OCI-LY7 (cell line): ENCODE results near the gene FUT2. TPM values are rescaled to one million over a fixed set of nuclear protein-coding genes. Genes with fewer than 3 reads are reported as not detected.

Source experiments
- BruUV-seq: library from RNA; stranded (reverse); fragments of 400-500 nt; replicated peaks from 2 replicates; lab custom pipeline; 2021; lab: Mats Ljungman, UMichigan
- CTCF ChIA-PET: fragments of 300-600 bp; sonication (Branson Sonifier 250); formaldehyde crosslinking; loops from one replicate; lab custom pipeline; 2022; ENCODE audit warnings: antibody characterized with exemption; ENCODE audit not compliant: unreplicated experiment; lab: Charles Lee
- POLR2A ChIA-PET: fragments of 300-600 bp; sonication (Branson Sonifier 250); formaldehyde crosslinking; loops from one replicate; lab custom pipeline; 2022; ENCODE audit warnings: antibody characterized with exemption; lab: Charles Lee
- DNase-seq: peaks from one replicate; pipeline ENCODE4 v3.0.0-alpha.2; 2015; ENCODE audit warnings: low spot score
- H2AFZ ChIP-seq: fragments of 200-600 bp; sonication (generic), shearing (Covaris generic); 2 replicates; pipeline ENCODE4 v1.6.1; 2014; ENCODE audit warnings: mild to moderate bottlenecking, antibody characterized with exemption, low read length, moderate library complexity
- H3K27ac ChIP-seq: fragments of 200-600 bp; sonication (generic); 2 replicates; pipeline ENCODE4 v1.5.1; 2014; ENCODE audit warnings: mixed run types, low read depth, mild to moderate bottlenecking, moderate library complexity, low read length, inconsistent platforms; ENCODE audit not compliant: poor library complexity, severe bottlenecking
- H3K36me3 ChIP-seq: fragments of 200-600 bp; sonication (generic); 2 replicates; pipeline ENCODE4 v1.6.1; 2014; ENCODE audit warnings: mild to moderate bottlenecking, antibody characterized with exemption, low read length, moderate library complexity, mixed read lengths; ENCODE audit not compliant: insufficient read depth
- H3K4me1 ChIP-seq: fragments of 200-600 bp; sonication (generic); 2 replicates; pipeline ENCODE4 v1.5.1; 2014; ENCODE audit warnings: mild to moderate bottlenecking, low read length; ENCODE audit not compliant: insufficient read depth, poor library complexity, severe bottlenecking
- H3K4me2 ChIP-seq: fragments of 200-600 bp; sonication (generic); 2 replicates; pipeline ENCODE4 v1.6.1; 2014; ENCODE audit warnings: mild to moderate bottlenecking, low read length
- H3K4me3 ChIP-seq: fragments of 200-600 bp; sonication (generic); 2 replicates; pipeline ENCODE4 v1.5.1; 2014; ENCODE audit warnings: mild to moderate bottlenecking, low read depth, low read length; ENCODE audit not compliant: poor library complexity, severe bottlenecking
- H3K79me2 ChIP-seq: fragments of 200-600 bp; sonication (generic); 2 replicates; pipeline ENCODE4 v1.6.1; 2016; ENCODE audit warnings: low read depth, mild to moderate bottlenecking, low read length, moderate library complexity, mixed read lengths; ENCODE audit not compliant: insufficient read depth
- H3K9me2 ChIP-seq: fragments of 200-600 bp; sonication (generic); 2 replicates; pipeline ENCODE4 v1.6.1; 2016; ENCODE audit warnings: mild to moderate bottlenecking, low read length, mixed read lengths; ENCODE audit not compliant: insufficient read depth
- H3K9me3 ChIP-seq: fragments of 200-600 bp; sonication (generic); 2 replicates; pipeline ENCODE4 v1.6.1; 2014; ENCODE audit warnings: mild to moderate bottlenecking, mixed run types, low read length, mixed read lengths
- H4K20me1 ChIP-seq: fragments of 200-600 bp; sonication (generic); 2 replicates; pipeline ENCODE4 v1.6.1; 2014; ENCODE audit warnings: mild to moderate bottlenecking, antibody characterized with exemption, low read length, moderate library complexity, mixed read lengths; ENCODE audit not compliant: insufficient read depth
- CTCF ChIP-seq: fragments of 200-600 bp; sonication (generic); conservative IDR thresholded peaks from 2 replicates; pipeline ENCODE4 v1.5.1; 2014; ENCODE audit warnings: mild to moderate bottlenecking, antibody characterized with exemption, low read length, moderate library complexity, mixed read lengths
- EZH2phosphoT487 ChIP-seq: fragments of 200-600 bp; sonication (generic); IDR thresholded peaks from 2 replicates; pipeline ENCODE4 v1.6.1; 2018; ENCODE audit warnings: low read depth, borderline replicate concordance, mild to moderate bottlenecking, mixed run types, antibody characterized with exemption, low read length, moderate library complexity, mixed read lengths
- intact Hi-C: fragments of 100-400 bp; cut with micrococcal nuclease; formaldehyde crosslinking; loops from one replicate; pipeline ENCODE4 v1.10.0; 2022; ENCODE audit not compliant: unreplicated experiment
- total RNA-seq, 2 experiments: library from RNA; depleted of rRNA in 1 of 2; stranded (reverse); fragments of >200 nt in 1 of 2; shearing (Covaris generic) in 1 of 2; gene quantifications; 2 replicates each; pipeline ENCODE4 v1.2.3, GENCODE V29; 2014 to 2022

The FUT2 gene
- total RNA-seq, 2 experiments from 2014 or later = not detected

GRCh38 chr19:48724796-48725753, 29.3 kb downstream of the FUT2 start:
- H3K79me2 ChIP-seq = no peaks in the 10 kb centered on the region
- no TSS peak for BruUV-seq
- H3K9me2 ChIP-seq = no peaks in the 10 kb centered on the region
- DNase-seq = peak; percentile 85
- H4K20me1 ChIP-seq = no peaks in the 10 kb centered on the region
- TF ChIP-seq CTCF (no peak), EZH2phosphoT487 (no peak)
- H3K4me2 ChIP-seq = peak overlapping the region; percentile 39
- H3K27ac ChIP-seq = peak overlapping the region; percentile 58
- H2AFZ ChIP-seq = peak overlapping the region; percentile 89
- CTCF ChIA-PET = no interaction called here
- H3K4me3 ChIP-seq = peak overlapping the region; percentile 1
- POLR2A ChIA-PET = interaction anchor here (1.3 to 1.5 kb wide), 2 partner anchors 9 to 11 kb away, joined by 5 to 6 read pairs; no protein-coding TSS in a partner anchor
- H3K36me3 ChIP-seq = no peaks in the 10 kb centered on the region
- no peaks in the 10 kb centered on the region; the same call in 1 of the 2 replicates for H3K9me3 ChIP-seq
- intact Hi-C loops = no loop called here
- peaks cover 26% of the 10 kb centered on the region for H3K4me1 ChIP-seq

GRCh38 chr19:48726556-48726955, 30.8 kb downstream of the FUT2 start:
- H3K9me2 ChIP-seq = no peaks in the 10 kb centered on the region
- peak overlapping the region; percentile 29 for H3K4me2 ChIP-seq
- intact Hi-C loops = no loop called here
- ChIA-PET POLR2A (interaction anchor here (1.0 to 1.3 kb wide), 2 partner anchors 10 to 16 kb away, joined by 3 to 6 read pairs; no protein-coding TSS in a partner anchor), CTCF (no interaction called here)
- peak overlapping the region; percentile 22 for H3K27ac ChIP-seq
- no peaks in the 10 kb centered on the region for H3K79me2 ChIP-seq
- H3K36me3 ChIP-seq = no peaks in the 10 kb centered on the region
- TF ChIP-seq CTCF (no peak), EZH2phosphoT487 (no peak)
- peak overlapping the region; percentile 92 for H2AFZ ChIP-seq
- H4K20me1 ChIP-seq = no peaks in the 10 kb centered on the region
- no TSS peak for BruUV-seq
- peaks cover 22% of the 10 kb centered on the region for H3K4me1 ChIP-seq
- peak; percentile 83 for DNase-seq
- no peaks in the 10 kb centered on the region; the same call in 1 of the 2 replicates for H3K9me3 ChIP-seq
- H3K4me3 ChIP-seq = peak overlapping the region; percentile 28
